Erythroblast (primary cell): ENCODE measurements around the gene FYN.

Experiments
- GATA1 ChIP-seq: IDR thresholded peaks from 2 replicates; pipeline ENCODE4 v1.6.1; 2011; ENCODE audit warnings: low read depth, mild to moderate bottlenecking, control low read depth, low read length, moderate library complexity
- POLR2A ChIP-seq: IDR thresholded peaks from 2 replicates; pipeline ENCODE4 v1.6.1; 2011; ENCODE audit warnings: mild to moderate bottlenecking, low read length

GRCh38 chr6:111710911-111711310 lies 162.3 kb downstream of the FYN start:
- no peak for TF ChIP-seq POLR2A
- no peak for TF ChIP-seq GATA1
